Liver (tissue), 9 donors: ENCODE data around the gene TACR2. TPM values are rescaled to one million over a fixed set of nuclear protein-coding genes. Genes with fewer than 3 reads are reported as not detected.

Source experiments
- DNase-seq: peaks from one replicate; pipeline ENCODE4 v3.0.0-alpha.2; 2017; ENCODE audit warnings: low spot score
- H3K27ac ChIP-seq, 2 donors: one replicate each; pipeline ENCODE4 v1.7.0; 2013; ENCODE audit warnings: inconsistent platforms in 2 of 2, low read length in 2 of 2, control low read depth in 1 of 2, low read depth in 1 of 2, mild to moderate bottlenecking in 1 of 2
- H3K27me3 ChIP-seq, 4 donors: one replicate each; pipeline versions ENCODE4 v1.6.1 to v1.7.0; 2013; ENCODE audit warnings: low read length in 3 of 4, inconsistent platforms in 1 of 4, mild to moderate bottlenecking in 1 of 4, moderate library complexity in 1 of 4; ENCODE audit not compliant: control insufficient read depth in 4 of 4, insufficient read depth in 4 of 4
- H3K36me3 ChIP-seq, 4 donors: one replicate each; pipeline versions ENCODE4 v1.6.1 to v1.7.0; 2013; ENCODE audit warnings: low read length in 3 of 4, mild to moderate bottlenecking in 3 of 4, low read depth in 1 of 4, moderate library complexity in 1 of 4; ENCODE audit not compliant: control insufficient read depth in 4 of 4, insufficient read depth in 3 of 4
- H3K4me1 ChIP-seq, 4 donors: one replicate each; pipeline versions ENCODE4 v1.6.1 to v1.7.0; 2013; ENCODE audit warnings: low read length in 3 of 4, mild to moderate bottlenecking in 3 of 4, moderate library complexity in 1 of 4; ENCODE audit not compliant: control insufficient read depth in 4 of 4, insufficient read depth in 4 of 4
- H3K4me3 ChIP-seq, 3 donors: one replicate each; pipeline versions ENCODE4 v1.6.1 to v1.7.0; 2013; ENCODE audit warnings: low read length in 3 of 3, control low read depth in 1 of 3, low read depth in 1 of 3, mild to moderate bottlenecking in 1 of 3
- H3K9ac ChIP-seq, 2 donors: one replicate each; pipeline ENCODE4 v1.7.0; 2013; ENCODE audit warnings: low read length in 2 of 2, mild to moderate bottlenecking in 2 of 2, moderate library complexity in 2 of 2, control low read depth in 1 of 2, low read depth in 1 of 2
- H3K9me3 ChIP-seq, 4 donors: one replicate each; pipeline versions ENCODE4 v1.6.1 to v1.7.0; 2013; ENCODE audit warnings: low read length in 3 of 4; ENCODE audit not compliant: control insufficient read depth in 4 of 4
- CTCF ChIP-seq: fragments of 150-350 bp; IDR thresholded peaks from 2 replicates; pipeline ENCODE4 v1.5.1; 2017; ENCODE audit warnings: improper control_type of control experiment, low read depth, low read length; ENCODE audit not compliant: missing input control
- EGR1 ChIP-seq, 2 donors: IDR thresholded peaks; 2 replicates each; pipeline ENCODE4 v1.6.1; 2016 to 2018; ENCODE audit warnings: antibody characterized with exemption in 2 of 2, low read depth in 2 of 2
- FOXA1 ChIP-seq: IDR thresholded peaks from 2 replicates; pipeline ENCODE4 v1.6.1; 2016; ENCODE audit warnings: antibody characterized with exemption
- FOXA2 ChIP-seq: IDR thresholded peaks from 2 replicates; pipeline ENCODE4 v1.6.1; 2016; ENCODE audit warnings: antibody characterized with exemption
- GABPA ChIP-seq, 2 donors: IDR thresholded peaks in 1 of 2; conservative IDR thresholded peaks in 1 of 2; 2 replicates each; pipeline ENCODE4 v1.6.1; 2016; ENCODE audit warnings: antibody characterized with exemption in 2 of 2, mild to moderate bottlenecking in 1 of 2, moderate library complexity in 1 of 2
- HNF4A ChIP-seq, 2 donors: conservative IDR thresholded peaks; 2 replicates each; pipeline ENCODE4 v1.6.1; 2016; ENCODE audit warnings: antibody characterized with exemption in 2 of 2, mild to moderate bottlenecking in 2 of 2
- HNF4G ChIP-seq: IDR thresholded peaks from 2 replicates; pipeline ENCODE4 v1.6.1; 2016; ENCODE audit warnings: antibody characterized with exemption
- JUND ChIP-seq, 2 donors: IDR thresholded peaks; 2 replicates each; pipeline ENCODE4 v1.6.1; 2016; ENCODE audit warnings: antibody characterized with exemption in 2 of 2
- MAX ChIP-seq: IDR thresholded peaks from 2 replicates; pipeline ENCODE4 v1.6.1; 2016; ENCODE audit warnings: antibody characterized with exemption
- NR2F2 ChIP-seq: IDR thresholded peaks from 2 replicates; pipeline ENCODE4 v1.6.1; 2016; ENCODE audit warnings: antibody characterized with exemption
- RAD21 ChIP-seq, 2 donors: IDR thresholded peaks; 2 replicates each; pipeline ENCODE4 v1.6.1; 2016; ENCODE audit warnings: antibody characterized with exemption in 2 of 2, mild to moderate bottlenecking in 2 of 2
- RXRA ChIP-seq, 2 donors: IDR thresholded peaks; 2 replicates each; pipeline ENCODE4 v1.6.1; 2017 to 2018; ENCODE audit warnings: antibody characterized with exemption in 2 of 2, mild to moderate bottlenecking in 1 of 2
- SP1 ChIP-seq: IDR thresholded peaks from 2 replicates; pipeline ENCODE4 v1.6.1; 2018; ENCODE audit warnings: antibody characterized with exemption, mild to moderate bottlenecking
- TAF1 ChIP-seq: conservative IDR thresholded peaks from 2 replicates; pipeline ENCODE4 v1.6.1; 2016; ENCODE audit warnings: antibody characterized with exemption, mild to moderate bottlenecking
- YY1 ChIP-seq: IDR thresholded peaks from 2 replicates; pipeline ENCODE4 v1.6.1; 2016; ENCODE audit warnings: antibody characterized with exemption, mild to moderate bottlenecking
- ZBTB33 ChIP-seq: IDR thresholded peaks from 2 replicates; pipeline ENCODE4 v1.6.1; 2016; ENCODE audit warnings: antibody characterized with exemption
- WGBS: extraction: QIAGEN DNeasy Blood & Tissue Kit; methylation state at CpG from one replicate; pipeline ENCODE4 v1.1.7; 2013; 5-methylcytosine and 5-hydroxymethylcytosine counted together
- polyA plus RNA-seq, 2 donors: library from polyadenylated mRNA; stranded (reverse) in 1 of 2; unstranded in 1 of 2; fragments of 200-250 nt in 1 of 2; fragments of >200 nt in 1 of 2; fragmentation: Nextera tagmentation in 1 of 2; extraction: Ambion mirVana in 1 of 2; gene quantifications; one replicate each; pipeline versions ENCODE4 v1.2.1 to v1.2.3, GENCODE V29; 2013 to 2015
- total RNA-seq, 2 donors: library from RNA; depleted of rRNA; stranded (reverse); fragments of >200 nt; gene quantifications; one replicate each; pipeline ENCODE4 v1.2.3, GENCODE V29; 2014
- TF ChIP-seq, protein P1 (sequence below): IDR thresholded peaks from 2 replicates; pipeline ENCODE4 v1.6.1; 2016; ENCODE audit warnings: antibody characterized with exemption
- TF ChIP-seq, protein P2 (sequence below): IDR thresholded peaks from 2 replicates; pipeline ENCODE4 v1.6.1; 2016; ENCODE audit warnings: antibody characterized with exemption, mild to moderate bottlenecking
- donor health status: healthy.
- donor health status: healthy.
- donor health status: healthy.
- donor health status: healthy.
- donor health status: healthy.

Gene TACR2
- total and polyA plus RNA-seq, 4 donors: 0.08 to 0.18 (median 0.12) TPM; not detected in 1

- Histone ChIP-seq H3K36me3 (no peaks in the 10 kb centered on the region), H3K4me1 (peaks cover 0 to 5% (median 3%) of the 10 kb centered on the region in 4 donors), H3K27ac (no peak overlapping the region), H3K4me3 (no peak overlapping the region), H3K27me3 (no peaks in the 10 kb centered on the region), H3K9me3 (no peaks in the 10 kb centered on the region), H3K9ac (no peak overlapping the region)
- DNase-seq: no peak
- no peak for TF ChIP-seq NR2F2
- no peak for TF ChIP-seq RXRA (IDR thresholded peaks at IDR 0.05)
- no peak for TF ChIP-seq ZBTB33
- TF ChIP-seq, protein P1, sequence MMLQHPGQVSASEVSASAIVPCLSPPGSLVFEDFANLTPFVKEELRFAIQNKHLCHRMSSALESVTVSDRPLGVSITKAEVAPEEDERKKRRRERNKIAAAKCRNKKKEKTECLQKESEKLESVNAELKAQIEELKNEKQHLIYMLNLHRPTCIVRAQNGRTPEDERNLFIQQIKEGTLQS: no peak
- no peak for TF ChIP-seq RAD21 (IDR thresholded peaks at IDR 0.05)
- TF ChIP-seq FOXA1: no peak
- no peak for TF ChIP-seq TAF1
- no peak for TF ChIP-seq HNF4G
- no peak for TF ChIP-seq YY1
- no peak for TF ChIP-seq FOXA2
- TF ChIP-seq EGR1 (IDR thresholded peaks at IDR 0.05; ENCODE audit: low read depth in 2 of 2): no peak
- TF ChIP-seq SP1: no peak
- no peak for TF ChIP-seq HNF4A (conservative IDR thresholded peaks at IDR 0.05)
- no peak for TF ChIP-seq MAX
- no peak for TF ChIP-seq JUND (IDR thresholded peaks at IDR 0.05)
- TF ChIP-seq GABPA (IDR thresholded peaks at IDR 0.05 in 1 of 2, conservative IDR thresholded peaks at IDR 0.05 in 1 of 2): no peak
- TF ChIP-seq CTCF: no peak
- TF ChIP-seq, protein P2, sequence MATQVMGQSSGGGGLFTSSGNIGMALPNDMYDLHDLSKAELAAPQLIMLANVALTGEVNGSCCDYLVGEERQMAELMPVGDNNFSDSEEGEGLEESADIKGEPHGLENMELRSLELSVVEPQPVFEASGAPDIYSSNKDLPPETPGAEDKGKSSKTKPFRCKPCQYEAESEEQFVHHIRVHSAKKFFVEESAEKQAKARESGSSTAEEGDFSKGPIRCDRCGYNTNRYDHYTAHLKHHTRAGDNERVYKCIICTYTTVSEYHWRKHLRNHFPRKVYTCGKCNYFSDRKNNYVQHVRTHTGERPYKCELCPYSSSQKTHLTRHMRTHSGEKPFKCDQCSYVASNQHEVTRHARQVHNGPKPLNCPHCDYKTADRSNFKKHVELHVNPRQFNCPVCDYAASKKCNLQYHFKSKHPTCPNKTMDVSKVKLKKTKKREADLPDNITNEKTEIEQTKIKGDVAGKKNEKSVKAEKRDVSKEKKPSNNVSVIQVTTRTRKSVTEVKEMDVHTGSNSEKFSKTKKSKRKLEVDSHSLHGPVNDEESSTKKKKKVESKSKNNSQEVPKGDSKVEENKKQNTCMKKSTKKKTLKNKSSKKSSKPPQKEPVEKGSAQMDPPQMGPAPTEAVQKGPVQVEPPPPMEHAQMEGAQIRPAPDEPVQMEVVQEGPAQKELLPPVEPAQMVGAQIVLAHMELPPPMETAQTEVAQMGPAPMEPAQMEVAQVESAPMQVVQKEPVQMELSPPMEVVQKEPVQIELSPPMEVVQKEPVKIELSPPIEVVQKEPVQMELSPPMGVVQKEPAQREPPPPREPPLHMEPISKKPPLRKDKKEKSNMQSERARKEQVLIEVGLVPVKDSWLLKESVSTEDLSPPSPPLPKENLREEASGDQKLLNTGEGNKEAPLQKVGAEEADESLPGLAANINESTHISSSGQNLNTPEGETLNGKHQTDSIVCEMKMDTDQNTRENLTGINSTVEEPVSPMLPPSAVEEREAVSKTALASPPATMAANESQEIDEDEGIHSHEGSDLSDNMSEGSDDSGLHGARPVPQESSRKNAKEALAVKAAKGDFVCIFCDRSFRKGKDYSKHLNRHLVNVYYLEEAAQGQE: no peak
- 88% methylated on average over 4 of the region's 4 CpGs for WGBS
Measured at GRCh38 chr10:69426376-69426727, 9.6 kb upstream of the TACR2 start.
